Activated CD4-positive, alpha-beta memory T cell treated with anti-CD3 and anti-CD28 coated beads for 36 hours (primary cell): Measurements from ENCODE around the gene MXRA5. TPM values are rescaled to one million over a fixed set of nuclear protein-coding genes. Genes with fewer than 3 reads are reported as not detected.
"Not testable (repeated sequence)": the region's sequence is repeated elsewhere in the genome, so short reads cannot be mapped to it uniquely, and the experiment has no call there.

ENCODE experiments used
- CTCF ChIA-PET: fragments of 350-600 bp; sonication (Branson Sonifier 250); formaldehyde crosslinking; loops from one replicate; lab custom pipeline; 2021; ENCODE audit warnings: antibody characterized with exemption, inconsistent platforms; lab: Charles Lee
- POLR2A ChIA-PET: fragments of 350-600 bp; sonication (Branson Sonifier 250); formaldehyde crosslinking; loops from one replicate; lab custom pipeline; 2021; ENCODE audit warnings: antibody characterized with exemption; lab: Charles Lee
- DNase-seq: peaks from one replicate; pipeline ENCODE4 v3.0.0-alpha.2; 2020
- H3K27ac Mint-ChIP-seq: one replicate; pipeline ENCODE4 v1.8.0; 2021; ENCODE audit warnings: mixed read lengths
- H3K27me3 Mint-ChIP-seq: one replicate; pipeline ENCODE4 v1.8.0; 2021; ENCODE audit warnings: mixed read lengths
- H3K36me3 Mint-ChIP-seq: one replicate; pipeline ENCODE4 v1.8.0; 2021; ENCODE audit warnings: mixed read lengths
- H3K4me1 Mint-ChIP-seq: one replicate; pipeline ENCODE4 v1.8.0; 2021; ENCODE audit warnings: low read depth, mixed read lengths
- H3K4me3 Mint-ChIP-seq: one replicate; pipeline ENCODE4 v1.8.0; 2021; ENCODE audit warnings: mild to moderate bottlenecking, mixed read lengths
- H3K9me3 Mint-ChIP-seq: one replicate; pipeline ENCODE4 v1.8.0; 2021; ENCODE audit warnings: mixed read lengths
- intact Hi-C: fragments of 100-400 bp; cut with micrococcal nuclease; formaldehyde crosslinking; loops from one replicate; pipeline ENCODE4 v1.15.1; 2023
- total RNA-seq, 2 experiments: library from RNA; stranded (reverse); gene quantifications; one replicate each; pipeline ENCODE4 v1.2.3, GENCODE V29; 2021

MXRA5 gene
- total RNA-seq, 2 experiments from 2014 or later: not detected

DNA sequence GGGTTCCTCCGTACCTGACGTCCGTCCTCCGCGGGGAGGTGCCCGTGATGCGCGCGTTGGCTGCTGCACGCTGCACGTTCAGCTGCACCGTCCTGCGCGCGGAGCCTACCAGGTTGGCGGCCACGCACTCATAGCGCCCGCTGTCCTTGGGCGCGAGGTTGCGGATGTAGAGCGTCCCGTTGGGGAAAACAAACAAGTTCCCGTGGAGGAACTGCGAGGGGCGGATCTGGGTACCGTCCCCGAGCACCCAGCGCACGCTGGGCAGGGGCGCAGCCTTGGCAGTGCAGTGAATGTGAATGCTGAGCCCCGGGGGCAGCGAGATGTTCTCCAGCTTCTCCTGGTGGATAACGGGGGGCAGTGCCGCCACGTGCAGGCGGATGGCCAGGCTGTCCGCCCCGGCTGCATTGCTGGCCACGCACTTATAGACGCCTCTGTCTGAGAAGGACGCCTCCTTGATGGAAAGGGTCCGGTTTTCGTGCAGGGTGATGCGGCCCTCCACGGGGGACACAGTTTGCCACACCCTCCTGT is 29.2 kb downstream of the MXRA5 start:
- DNase-seq: no peak
- Mint-ChIP-seq H3K36me3 (no peaks in the 10 kb centered on the region), H3K9me3 (no peaks in the 10 kb centered on the region), H3K27ac (no peak overlapping the region), H3K27me3 (no peaks in the 10 kb centered on the region), H3K4me1 (no peaks in the 10 kb centered on the region), H3K4me3 (no peak overlapping the region)
- intact Hi-C loops: no loop called here
- CTCF ChIA-PET: no interaction called here
- POLR2A ChIA-PET: no interaction called here

DNA sequence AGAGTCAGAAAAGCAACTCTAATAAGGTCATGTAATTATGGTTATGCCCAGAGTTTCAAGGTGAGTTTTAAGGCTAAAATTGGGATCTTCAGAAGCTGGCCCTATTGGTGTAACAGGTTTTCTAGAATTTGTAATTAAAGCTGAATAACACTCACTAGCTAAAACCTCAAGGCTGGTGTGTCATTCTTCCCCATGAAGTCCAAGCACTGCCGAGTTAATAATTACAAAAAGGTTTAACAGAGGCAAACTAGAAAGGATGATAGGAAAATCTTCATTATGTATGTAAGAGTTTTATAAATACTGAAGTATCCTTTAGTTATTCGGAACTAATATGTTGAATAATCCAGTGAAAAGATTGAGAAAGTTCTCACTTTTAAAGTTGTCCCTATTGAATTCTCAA is 34.3 kb downstream of the MXRA5 start:
- Mint-ChIP-seq H3K4me3 (no peak overlapping the region), H3K27ac (no peak overlapping the region), H3K36me3 (no peaks in the 10 kb centered on the region), H3K4me1 (no peaks in the 10 kb centered on the region), H3K9me3 (no peaks in the 10 kb centered on the region), H3K27me3 (no peaks in the 10 kb centered on the region)
- POLR2A ChIA-PET: no interaction called here
- no peak for DNase-seq
- CTCF ChIA-PET: no interaction called here
- intact Hi-C loops: no loop called here

DNA sequence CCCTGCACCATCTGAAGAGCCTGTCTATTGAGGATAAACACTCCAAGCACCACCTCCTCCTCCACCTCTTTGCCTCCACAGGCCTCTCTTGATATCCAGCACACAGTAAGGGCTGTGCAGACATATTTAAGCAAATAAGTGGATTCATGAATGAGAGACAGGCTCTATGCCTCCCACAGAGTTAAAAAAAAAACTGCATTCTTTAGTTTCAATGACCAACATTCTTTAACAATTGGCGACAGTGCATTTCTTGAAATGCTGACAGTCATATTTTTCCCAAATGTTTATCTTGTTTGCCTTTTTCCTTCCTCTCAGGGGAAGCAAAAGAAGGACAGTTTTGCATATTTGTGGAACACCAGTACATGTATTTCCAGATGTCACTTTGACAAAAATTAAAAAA is 38.6 kb downstream of the MXRA5 start:
- Mint-ChIP-seq H3K9me3 (no peaks in the 10 kb centered on the region), H3K27ac (no peak overlapping the region), H3K4me1 (no peaks in the 10 kb centered on the region), H3K4me3 (no peak overlapping the region), H3K27me3 (no peaks in the 10 kb centered on the region), H3K36me3 (no peaks in the 10 kb centered on the region)
- ChIA-PET CTCF (no interaction called here), POLR2A (no interaction called here)
- no peak for DNase-seq
- intact Hi-C loops: no loop called here

DNA sequence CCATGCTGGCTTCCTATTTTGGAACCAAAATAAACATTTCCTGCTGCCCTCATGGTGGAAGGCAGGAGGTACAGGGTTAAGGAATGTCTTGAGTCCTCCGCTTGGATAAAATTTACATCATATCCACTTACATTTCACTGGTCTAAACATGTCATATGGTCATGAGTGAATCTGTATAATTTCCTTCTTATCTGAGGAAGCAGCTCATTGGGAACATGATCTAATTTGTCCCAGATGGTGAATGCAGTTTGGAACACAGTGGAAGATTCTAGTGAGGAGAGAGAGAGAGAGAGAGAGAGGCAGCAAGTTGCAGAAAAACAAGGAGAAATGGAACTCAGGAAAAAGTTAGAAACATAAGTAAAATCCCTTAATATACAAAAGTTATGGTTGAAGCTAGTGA is 46.8 kb downstream of the MXRA5 start:
- CTCF ChIA-PET: no interaction called here
- DNase-seq: no peak
- Mint-ChIP-seq H3K9me3 (no peaks in the 10 kb centered on the region), H3K27me3 (no peaks in the 10 kb centered on the region), H3K36me3 (no peaks in the 10 kb centered on the region), H3K4me3 (no peak overlapping the region), H3K4me1 (no peaks in the 10 kb centered on the region), H3K27ac (no peak overlapping the region)
- POLR2A ChIA-PET: no interaction called here
- intact Hi-C loops: no loop called here

DNA sequence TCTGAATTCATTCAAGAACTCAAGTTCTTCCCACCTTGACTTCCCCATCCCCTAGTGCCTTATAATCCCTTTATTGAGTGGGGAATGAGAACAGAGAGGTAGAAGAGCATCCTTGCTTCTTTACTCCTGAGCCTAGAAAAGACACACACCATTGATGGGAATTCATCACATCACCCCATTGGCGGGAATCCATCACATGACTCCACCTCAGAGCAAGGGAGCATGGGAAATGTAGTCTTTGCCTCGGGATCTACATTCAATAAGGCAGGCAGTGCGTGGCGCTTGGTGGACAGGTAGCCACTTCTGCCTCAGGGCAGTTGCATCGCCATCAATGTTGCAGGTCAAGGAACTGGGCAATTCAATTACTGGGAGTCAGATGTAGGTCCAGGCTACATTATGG is 50.7 kb downstream of the MXRA5 start:
- Mint-ChIP-seq H3K36me3 (no peaks in the 10 kb centered on the region), H3K4me1 (no peaks in the 10 kb centered on the region), H3K9me3 (no peaks in the 10 kb centered on the region), H3K4me3 (no peak overlapping the region), H3K27ac (no peak overlapping the region), H3K27me3 (no peaks in the 10 kb centered on the region)
- POLR2A ChIA-PET: no interaction called here
- intact Hi-C loops: no loop called here
- CTCF ChIA-PET: no interaction called here
- DNase-seq: peak; percentile 8

DNA sequence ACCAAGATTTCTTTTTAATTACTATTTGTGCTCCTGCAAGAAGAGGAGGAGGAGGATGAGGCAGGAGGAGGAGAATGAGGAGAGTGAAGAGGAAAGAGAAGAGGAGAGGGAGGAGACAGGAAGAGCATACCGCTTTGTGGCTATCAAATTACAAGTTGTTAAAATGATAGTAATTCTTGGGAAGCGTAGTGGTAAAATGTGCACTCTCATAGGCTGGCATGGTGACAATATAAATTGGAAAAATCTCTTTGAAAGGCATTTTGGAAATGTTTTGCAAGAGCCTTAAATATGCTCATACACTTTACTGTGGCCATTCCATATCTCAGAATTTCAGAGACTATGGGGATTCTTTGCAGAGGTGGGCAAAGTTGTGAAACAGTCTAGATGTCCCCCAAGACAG is 53.2 kb downstream of the MXRA5 start:
- Mint-ChIP-seq H3K27me3 (no peaks in the 10 kb centered on the region), H3K4me3 (no peak overlapping the region), H3K27ac (no peak overlapping the region), H3K36me3 (no peaks in the 10 kb centered on the region), H3K9me3 (no peaks in the 10 kb centered on the region), H3K4me1 (no peaks in the 10 kb centered on the region)
- POLR2A ChIA-PET: no interaction called here
- CTCF ChIA-PET: no interaction called here
- no peak for DNase-seq
- intact Hi-C loops: no loop called here

DNA sequence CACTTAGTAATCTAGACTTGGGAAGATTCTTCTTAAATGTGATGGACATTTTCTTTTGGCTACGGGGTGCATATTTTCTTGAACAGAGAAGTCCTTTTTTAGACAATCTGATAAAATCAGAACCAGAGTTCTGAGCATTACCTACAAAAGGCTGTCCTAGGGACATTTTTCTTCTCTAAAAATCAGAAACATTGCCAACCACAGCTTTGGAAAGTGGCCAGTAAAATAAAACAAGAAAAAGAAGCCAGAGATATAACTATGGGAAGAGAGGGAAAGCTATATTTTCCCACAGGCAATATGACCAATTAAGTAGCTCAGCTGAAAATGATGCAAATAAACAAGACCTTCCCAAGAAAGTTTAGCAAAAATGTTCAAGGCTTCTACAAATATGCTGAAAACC is 55.9 kb downstream of the MXRA5 start:
- Mint-ChIP-seq H3K9me3 (no peaks in the 10 kb centered on the region), H3K36me3 (no peaks in the 10 kb centered on the region), H3K27me3 (no peaks in the 10 kb centered on the region), H3K4me3 (no peak overlapping the region), H3K27ac (no peak overlapping the region), H3K4me1 (no peaks in the 10 kb centered on the region)
- POLR2A ChIA-PET: no interaction called here
- CTCF ChIA-PET: no interaction called here
- DNase-seq: no peak
- intact Hi-C loops: no loop called here

DNA sequence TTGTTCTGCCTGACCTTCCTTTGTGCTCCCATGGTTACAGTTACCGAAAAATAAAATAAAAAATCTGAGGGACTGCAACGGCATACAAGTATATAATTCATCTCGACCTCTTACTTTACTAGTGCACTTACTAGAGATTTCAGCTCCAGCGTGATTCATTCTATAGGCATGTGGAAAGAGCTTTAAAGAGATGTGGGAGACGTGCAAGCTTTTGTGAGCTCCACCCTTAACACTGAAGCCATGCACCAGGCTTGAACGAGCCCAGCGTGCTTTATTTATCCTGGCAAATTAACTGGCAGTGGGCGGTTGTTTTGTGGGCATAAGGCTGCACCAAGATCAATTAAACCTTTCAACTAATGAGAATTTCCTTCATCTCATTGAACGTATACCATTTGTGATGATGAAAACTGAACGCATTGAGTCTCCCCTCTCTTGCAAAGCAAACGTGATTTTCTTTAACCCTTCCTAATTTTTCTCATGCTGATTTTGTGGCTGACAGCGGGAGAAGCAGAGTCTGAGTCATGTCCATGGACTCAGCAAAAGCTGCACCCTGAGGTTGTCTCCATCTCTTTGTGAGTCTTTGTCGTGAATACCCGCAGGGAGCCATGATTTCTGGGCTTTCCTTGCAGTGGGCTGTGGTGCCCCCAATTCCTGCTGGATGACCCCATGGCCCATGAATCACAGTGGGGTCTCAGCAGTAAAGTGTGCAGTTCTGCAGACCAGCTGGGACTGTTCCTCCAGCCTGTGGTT is 60.1 kb downstream of the MXRA5 start:
- no peak for DNase-seq
- Mint-ChIP-seq H3K4me1 (no peaks in the 10 kb centered on the region), H3K36me3 (no peaks in the 10 kb centered on the region), H3K27me3 (no peaks in the 10 kb centered on the region), H3K27ac (no peak overlapping the region), H3K9me3 (no peaks in the 10 kb centered on the region), H3K4me3 (no peak overlapping the region)
- intact Hi-C loops: no loop called here
- ChIA-PET CTCF (no interaction called here), POLR2A (no interaction called here)

DNA sequence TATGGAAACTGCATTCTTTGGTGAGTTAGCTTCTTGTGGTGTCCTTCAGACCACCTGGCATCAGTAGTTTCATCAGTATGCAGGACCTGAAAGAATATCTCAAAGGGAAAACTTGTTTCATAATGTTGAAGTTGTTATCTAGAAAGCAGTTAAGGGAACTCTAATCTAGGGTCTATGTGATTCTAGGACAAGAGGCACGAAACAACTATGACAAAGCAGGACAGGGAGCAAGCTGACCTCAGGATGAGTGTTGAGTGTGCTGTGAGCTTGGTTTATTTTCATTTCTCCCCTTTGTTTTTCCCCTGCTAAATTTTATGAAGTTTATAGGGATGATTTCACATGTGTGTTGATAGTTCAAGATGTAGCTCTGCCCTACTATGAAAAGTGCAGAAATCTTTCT is 65.7 kb downstream of the MXRA5 start:
- peaks cover 18% of the 10 kb centered on the region for H3K9me3 Mint-ChIP-seq
- CTCF ChIA-PET: no interaction called here
- H3K36me3 Mint-ChIP-seq: no peaks in the 10 kb centered on the region
- intact Hi-C loops: no loop called here
- H3K27me3 Mint-ChIP-seq: no peaks in the 10 kb centered on the region
- H3K4me1 Mint-ChIP-seq: no peaks in the 10 kb centered on the region
- POLR2A ChIA-PET: no interaction called here
- no peak for DNase-seq
- no peak overlapping the region for H3K4me3 Mint-ChIP-seq
- H3K27ac Mint-ChIP-seq: no peak overlapping the region

DNA sequence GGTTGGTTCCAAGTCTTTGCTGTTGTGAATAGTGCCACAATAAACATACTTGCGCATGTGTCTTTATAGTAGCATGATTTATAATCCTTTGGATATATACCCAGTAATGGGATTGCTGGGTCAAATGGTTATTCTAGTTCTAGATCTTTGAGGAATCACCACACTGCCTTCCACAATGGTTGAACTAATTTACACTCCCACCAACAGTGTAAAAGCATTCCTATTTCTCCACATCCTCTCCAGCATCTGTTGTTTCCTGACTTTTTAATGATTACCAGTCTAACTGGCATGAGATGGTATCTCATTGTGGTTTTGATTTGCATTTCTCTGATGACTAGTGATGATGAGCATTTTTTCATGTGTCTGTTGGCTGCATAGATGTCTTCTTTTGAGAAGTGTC is 72.8 kb downstream of the MXRA5 start:
- H3K36me3 Mint-ChIP-seq, H3K27me3 Mint-ChIP-seq, CTCF ChIA-PET, intact Hi-C loops, H3K9me3 Mint-ChIP-seq, POLR2A ChIA-PET, H3K4me1 Mint-ChIP-seq, H3K27ac Mint-ChIP-seq, DNase-seq, H3K4me3 Mint-ChIP-seq: not testable (repeated sequence)

DNA sequence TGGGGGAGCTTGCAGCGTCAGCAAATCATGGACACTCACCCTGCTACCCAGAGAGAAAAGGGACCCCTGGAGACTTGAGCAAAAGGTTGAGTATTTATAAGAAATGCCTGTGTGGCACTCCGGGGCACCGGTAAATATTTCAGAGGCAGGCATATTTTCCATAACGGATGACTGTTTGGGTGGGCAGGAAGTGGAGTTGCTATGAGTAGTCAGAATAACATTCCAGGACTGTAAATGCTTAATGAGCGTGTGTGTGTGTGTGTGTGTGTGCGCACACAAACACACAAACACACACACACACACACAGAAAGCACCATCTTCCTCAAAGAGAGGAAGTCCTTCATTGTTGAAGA is 74.6 kb downstream of the MXRA5 start:
- Mint-ChIP-seq H3K27me3 (no peaks in the 10 kb centered on the region), H3K4me3 (no peak overlapping the region), H3K4me1 (no peaks in the 10 kb centered on the region), H3K36me3 (no peaks in the 10 kb centered on the region), H3K9me3 (peaks cover 4% of the 10 kb centered on the region), H3K27ac (no peak overlapping the region)
- POLR2A ChIA-PET: no interaction called here
- CTCF ChIA-PET: no interaction called here
- intact Hi-C loops: no loop called here
- no peak for DNase-seq

DNA sequence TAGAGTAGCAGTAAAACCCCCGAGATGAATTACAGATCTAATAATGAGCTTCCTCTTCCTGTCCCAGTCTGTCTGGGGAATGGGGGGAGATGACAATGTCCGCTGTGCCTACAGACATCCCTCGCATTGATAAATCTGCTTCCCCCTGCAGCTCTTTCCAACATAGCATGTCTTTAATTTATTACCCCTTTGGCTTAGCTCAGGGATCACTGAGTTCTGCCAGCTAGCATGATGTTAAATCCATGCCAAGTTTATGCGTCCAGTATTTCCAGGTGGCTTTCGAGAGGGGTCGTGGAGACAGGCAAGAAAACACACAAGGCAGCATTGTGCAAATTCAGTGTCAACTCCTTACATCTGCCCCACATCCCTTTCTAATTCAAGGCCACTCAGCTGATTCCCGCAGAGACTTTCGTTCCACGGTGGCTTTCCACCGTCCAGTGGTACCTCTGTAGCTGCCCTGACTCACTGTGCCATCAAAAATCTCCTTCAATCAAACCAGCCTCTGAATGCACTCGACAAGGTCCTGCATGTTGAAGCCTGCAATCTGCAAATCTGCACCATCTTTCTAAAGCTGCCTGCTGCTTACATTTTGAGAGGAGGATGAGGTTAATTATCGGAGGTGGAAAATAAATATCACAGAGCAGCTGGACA is 75.1 kb downstream of the MXRA5 start:
- H3K27ac Mint-ChIP-seq: no peak overlapping the region
- CTCF ChIA-PET: no interaction called here
- no peak for DNase-seq
- no peak overlapping the region for H3K4me3 Mint-ChIP-seq
- H3K27me3 Mint-ChIP-seq: no peaks in the 10 kb centered on the region
- intact Hi-C loops: no loop called here
- POLR2A ChIA-PET: no interaction called here
- peaks cover 4% of the 10 kb centered on the region for H3K9me3 Mint-ChIP-seq
- H3K36me3 Mint-ChIP-seq: no peaks in the 10 kb centered on the region
- no peaks in the 10 kb centered on the region for H3K4me1 Mint-ChIP-seq

DNA sequence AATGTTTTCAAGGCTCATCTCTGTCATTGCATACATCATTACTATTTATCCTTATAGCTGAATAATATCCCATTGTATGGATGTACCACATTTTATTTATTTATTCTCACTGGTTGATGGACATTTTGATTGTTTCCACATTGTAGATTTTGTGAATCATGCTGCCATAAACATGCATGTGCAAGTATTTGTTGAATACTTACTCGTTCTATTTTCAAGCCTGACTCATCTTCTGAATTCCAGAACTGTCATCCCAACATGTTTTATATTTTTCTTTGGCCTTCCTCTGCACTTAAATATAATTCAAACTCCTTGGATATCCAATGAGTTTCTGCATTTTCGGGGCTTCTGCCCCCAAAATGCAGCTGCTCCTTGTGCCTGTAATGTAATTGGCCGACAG is 77.6 kb downstream of the MXRA5 start:
- no peaks in the 10 kb centered on the region for H3K27me3 Mint-ChIP-seq
- no peak overlapping the region for H3K27ac Mint-ChIP-seq
- H3K36me3 Mint-ChIP-seq: no peaks in the 10 kb centered on the region
- CTCF ChIA-PET: no interaction called here
- H3K9me3 Mint-ChIP-seq: peaks cover 3% of the 10 kb centered on the region
- H3K4me1 Mint-ChIP-seq: no peaks in the 10 kb centered on the region
- POLR2A ChIA-PET: no interaction called here
- no peak overlapping the region for H3K4me3 Mint-ChIP-seq
- intact Hi-C loops: no loop called here
- no peak for DNase-seq
